Measurements from ENCODE around the gene ZFHX3. TPM values are rescaled to one million over a fixed set of nuclear protein-coding genes. Genes with fewer than 3 reads are reported as not detected.
A peak's percentile ranks its signal among the peaks of the same experiment; 100 is the strongest.

Gene ZFHX3
- total and polyA plus RNA-seq, 8 donors: 2.5 to 17.6 (median 9.9) TPM

DNA sequence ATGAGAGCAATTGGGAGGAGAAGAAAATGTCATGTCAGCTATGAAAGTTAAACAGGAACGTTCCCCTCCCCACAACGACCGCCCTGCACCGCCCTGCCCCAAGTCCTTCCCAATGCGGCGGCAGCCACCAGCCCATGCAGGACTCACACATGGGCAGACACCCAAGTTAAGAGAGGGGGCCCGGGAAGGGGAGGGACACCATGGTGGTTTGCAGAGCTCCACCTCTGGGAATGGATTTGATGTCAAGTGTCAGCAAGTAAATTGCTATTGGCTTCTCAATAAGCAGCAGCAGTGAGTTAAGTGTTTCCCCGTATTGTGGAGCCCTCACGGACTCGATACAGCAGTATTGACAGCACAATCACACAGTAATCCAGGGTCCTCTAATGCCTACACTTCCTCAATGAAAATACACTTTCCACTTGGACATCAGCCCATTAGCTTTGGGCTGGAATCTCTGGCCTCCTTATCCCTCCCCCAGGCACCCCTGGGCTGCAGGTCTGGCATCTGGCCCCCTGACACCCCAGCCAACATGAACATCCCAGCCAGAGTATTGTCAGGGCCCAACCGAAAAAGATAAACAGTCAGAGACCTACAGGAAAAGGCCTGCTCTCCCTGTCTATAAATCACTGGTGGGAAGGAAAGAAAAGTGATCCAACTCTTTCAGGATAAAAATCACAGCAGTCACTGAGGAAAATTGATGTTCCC lies 22.6 kb downstream of the ZFHX3 start:
- H3K36me3 ChIP-seq: no peaks in the 10 kb centered on the region
- H3K9me3 ChIP-seq: no peaks in the 10 kb centered on the region
- H3K4me3 ChIP-seq: no peak overlapping the region
- DNase-seq (no peak), ATAC-seq (no peak), FAIRE-seq (no peak)
- 42 to 62% methylated on average over 11 of the region's 11 CpGs for WGBS, 2 donors
- no peaks in the 10 kb centered on the region for H3K27me3 ChIP-seq
- H3K4me1 ChIP-seq: peaks cover 25 to 55% (median 48%) of the 10 kb centered on the region in 3 donors
- H3K27ac ChIP-seq: peak overlapping the region in 1 of 4 donors; percentile 23
- TF ChIP-seq, protein P1, sequence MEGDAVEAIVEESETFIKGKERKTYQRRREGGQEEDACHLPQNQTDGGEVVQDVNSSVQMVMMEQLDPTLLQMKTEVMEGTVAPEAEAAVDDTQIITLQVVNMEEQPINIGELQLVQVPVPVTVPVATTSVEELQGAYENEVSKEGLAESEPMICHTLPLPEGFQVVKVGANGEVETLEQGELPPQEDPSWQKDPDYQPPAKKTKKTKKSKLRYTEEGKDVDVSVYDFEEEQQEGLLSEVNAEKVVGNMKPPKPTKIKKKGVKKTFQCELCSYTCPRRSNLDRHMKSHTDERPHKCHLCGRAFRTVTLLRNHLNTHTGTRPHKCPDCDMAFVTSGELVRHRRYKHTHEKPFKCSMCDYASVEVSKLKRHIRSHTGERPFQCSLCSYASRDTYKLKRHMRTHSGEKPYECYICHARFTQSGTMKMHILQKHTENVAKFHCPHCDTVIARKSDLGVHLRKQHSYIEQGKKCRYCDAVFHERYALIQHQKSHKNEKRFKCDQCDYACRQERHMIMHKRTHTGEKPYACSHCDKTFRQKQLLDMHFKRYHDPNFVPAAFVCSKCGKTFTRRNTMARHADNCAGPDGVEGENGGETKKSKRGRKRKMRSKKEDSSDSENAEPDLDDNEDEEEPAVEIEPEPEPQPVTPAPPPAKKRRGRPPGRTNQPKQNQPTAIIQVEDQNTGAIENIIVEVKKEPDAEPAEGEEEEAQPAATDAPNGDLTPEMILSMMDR (IDR thresholded peaks at IDR 0.05): no peak
- intact Hi-C loops (cut with DNase I): no loop called here

DNA sequence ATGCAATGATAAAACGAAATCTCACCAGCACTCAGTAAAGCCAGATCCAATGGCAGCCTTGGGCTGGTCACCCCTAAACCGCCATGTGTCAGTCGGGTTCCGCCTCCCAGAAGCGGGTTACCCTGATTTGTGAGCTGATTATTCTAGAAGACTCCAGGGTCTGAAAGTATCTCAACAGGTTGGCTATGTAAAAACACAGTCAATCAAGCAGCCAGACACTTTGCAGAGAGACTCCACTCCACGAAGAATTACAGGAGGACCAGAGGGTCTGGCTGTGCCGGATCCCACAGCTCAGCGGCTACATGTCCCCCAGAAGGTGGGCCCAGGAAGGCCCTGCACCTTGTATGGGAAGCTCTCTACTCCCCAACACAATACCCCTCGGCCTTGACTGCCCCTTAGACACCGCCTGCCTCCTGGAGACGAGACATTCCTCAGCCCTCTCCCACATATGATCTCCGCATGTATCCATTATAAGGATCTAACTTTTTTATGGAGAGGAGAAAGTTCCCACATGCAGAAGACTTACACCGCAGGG lies 23.3 kb downstream of the ZFHX3 start:
- H3K27ac ChIP-seq: no peak overlapping the region
- no peak for FAIRE-seq
- no peak for DNase-seq
- ATAC-seq: no peak
- H3K4me1 ChIP-seq: peaks cover 27 to 59% (median 50%) of the 10 kb centered on the region in 3 donors
- H3K36me3 ChIP-seq: no peaks in the 10 kb centered on the region
- H3K4me3 ChIP-seq: no peak overlapping the region
- WGBS, 2 donors: 91 to 92% methylated on average over 13 of the region's 13 CpGs
- H3K9me3 ChIP-seq: no peaks in the 10 kb centered on the region
- TF ChIP-seq, protein P1 (IDR thresholded peaks at IDR 0.05): no peak
- intact Hi-C loops (cut with DNase I): no loop called here
- H3K27me3 ChIP-seq: no peaks in the 10 kb centered on the region

DNA sequence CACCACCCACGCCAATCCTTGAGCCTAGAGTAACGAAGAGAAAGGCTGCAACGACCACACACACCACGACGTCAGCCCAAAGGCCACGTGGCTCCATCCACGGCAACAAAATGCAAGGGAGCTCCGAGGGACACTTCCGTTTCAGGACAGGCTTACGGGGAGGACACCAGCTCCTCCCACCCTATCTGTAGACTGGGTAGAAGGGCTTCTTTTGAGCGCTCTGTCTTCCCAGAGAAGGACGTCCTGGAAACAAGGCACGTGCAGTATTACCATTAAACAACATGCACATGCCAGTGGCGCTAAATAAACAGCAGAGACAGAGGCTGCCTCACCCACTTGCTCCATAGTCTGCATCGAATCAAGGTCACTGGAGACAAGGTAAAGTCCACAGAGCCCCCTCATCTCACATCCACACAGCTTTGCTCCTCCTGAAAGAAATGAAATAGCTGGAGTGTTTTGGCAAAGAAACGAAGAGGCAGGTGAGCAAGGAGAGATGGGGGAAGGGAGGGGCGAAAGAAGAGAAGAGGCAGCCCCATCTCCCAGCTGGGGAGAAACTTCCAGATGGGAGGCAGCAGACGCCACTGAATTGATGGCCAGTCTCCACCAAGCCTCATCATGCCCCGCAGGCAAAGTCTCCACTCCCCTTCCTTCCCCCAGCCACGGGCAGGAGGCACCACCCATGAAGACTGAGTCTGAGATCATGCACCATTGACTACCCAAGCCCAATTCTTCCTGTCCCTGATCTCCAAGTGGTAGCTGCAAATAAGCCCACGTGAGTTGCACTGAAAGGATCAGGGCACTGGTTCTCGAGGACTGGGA lies 24.0 kb downstream of the ZFHX3 start:
- H3K27me3 ChIP-seq: no peaks in the 10 kb centered on the region
- no peak for ATAC-seq
- DNase-seq: no peak
- H3K9me3 ChIP-seq: no peaks in the 10 kb centered on the region
- 78 to 81% methylated on average over 22 of the region's 22 CpGs for WGBS, 2 donors
- H3K36me3 ChIP-seq: no peaks in the 10 kb centered on the region
- peaks cover 31 to 66% (median 54%) of the 10 kb centered on the region in 3 donors for H3K4me1 ChIP-seq
- no peak overlapping the region for H3K4me3 ChIP-seq
- no peak for FAIRE-seq
- intact Hi-C loops (cut with DNase I): no loop called here
- H3K27ac ChIP-seq: no peak overlapping the region
- TF ChIP-seq, protein P1 (IDR thresholded peaks at IDR 0.05): no peak

DNA sequence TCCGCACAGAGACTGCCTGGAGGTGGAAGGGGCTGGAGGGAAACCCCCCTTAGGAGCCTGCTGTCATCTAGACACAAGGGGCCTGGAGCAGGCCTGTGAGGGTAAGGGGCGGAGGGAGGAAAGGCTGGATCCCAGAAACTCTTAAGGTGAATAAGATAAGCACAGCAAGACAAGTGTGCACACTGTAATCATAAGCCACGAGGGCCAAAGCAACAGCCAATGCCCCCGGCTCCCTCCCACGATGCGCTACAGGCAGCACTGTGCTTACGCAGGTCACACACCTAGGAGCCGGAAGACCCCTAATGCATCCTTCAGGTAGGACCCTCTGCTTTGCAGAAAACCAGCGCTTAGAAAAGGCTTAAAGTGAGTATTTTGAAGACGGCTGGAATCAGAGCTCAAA lies 24.6 kb downstream of the ZFHX3 start:
- 87 to 92% methylated on average over 10 of the region's 10 CpGs for WGBS, 2 donors
- TF ChIP-seq, protein P1 (IDR thresholded peaks at IDR 0.05): no peak
- H3K9me3 ChIP-seq: no peaks in the 10 kb centered on the region
- intact Hi-C loops (cut with DNase I): no loop called here
- no peak for FAIRE-seq
- no peaks in the 10 kb centered on the region for H3K27me3 ChIP-seq
- no peak for DNase-seq
- peaks cover 31 to 67% (median 61%) of the 10 kb centered on the region in 3 donors for H3K4me1 ChIP-seq
- ATAC-seq: no peak
- no peaks in the 10 kb centered on the region for H3K36me3 ChIP-seq
- H3K4me3 ChIP-seq: no peak overlapping the region
- no peak overlapping the region for H3K27ac ChIP-seq
